Putamen (tissue), 1 donor: ENCODE measurements around the gene DHRS4L2.
A peak's percentile ranks its signal among the peaks of the same experiment; 100 is the strongest.
"Not testable (repeated sequence)": the region's sequence is repeated elsewhere in the genome, so short reads cannot be mapped to it uniquely, and the experiment has no call there.

Experiments used
- DNase-seq: peaks from one replicate; pipeline ENCODE4 v3.0.0-alpha.2; 2016; ENCODE audit warnings: low spot score

The DHRS4L2 gene

DNA sequence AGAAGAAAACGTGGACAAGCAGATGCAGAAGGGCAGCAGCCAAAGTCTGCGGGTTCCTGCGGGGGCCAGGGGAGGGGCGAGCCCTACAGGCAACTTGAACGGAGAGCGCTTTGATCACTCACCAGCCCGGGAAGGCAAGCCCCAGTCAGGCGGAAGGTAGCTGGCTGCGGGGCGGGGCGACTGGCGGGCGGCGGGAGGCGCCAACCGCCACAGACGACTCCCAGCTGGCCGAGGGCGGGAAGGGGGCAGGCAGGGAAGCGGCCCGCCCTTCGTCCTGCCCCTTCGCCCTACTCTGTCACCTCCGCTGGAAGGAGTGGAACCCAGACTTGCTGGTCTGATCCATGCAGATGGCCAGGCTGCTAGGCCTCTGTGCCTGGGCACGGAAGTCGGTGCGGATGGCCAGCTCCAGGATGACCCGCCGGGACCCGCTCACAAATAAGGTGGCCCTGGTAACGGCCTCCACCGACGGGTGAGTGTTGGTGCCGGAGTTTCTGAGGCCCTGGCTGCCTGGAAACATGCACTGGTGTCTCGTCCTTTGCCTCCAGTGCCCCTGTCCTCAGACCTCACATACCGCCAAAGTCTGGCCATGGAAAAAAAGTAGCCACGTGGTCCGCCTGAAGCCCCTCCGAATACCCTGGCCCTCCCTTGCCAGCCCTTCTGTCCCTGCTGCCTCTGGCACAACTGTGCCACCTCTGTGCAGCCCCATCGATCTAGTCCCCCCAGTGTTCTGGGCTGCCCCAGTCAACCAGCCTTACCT is at the start of gene DHRS4L2:
TSS of gene DHRS4L2 (plus strand) at position 323 of the 757 bp plus-strand sequence. CDS start at position 342, 19 bp downstream.
- peak; percentile 29 for DNase-seq

DNA sequence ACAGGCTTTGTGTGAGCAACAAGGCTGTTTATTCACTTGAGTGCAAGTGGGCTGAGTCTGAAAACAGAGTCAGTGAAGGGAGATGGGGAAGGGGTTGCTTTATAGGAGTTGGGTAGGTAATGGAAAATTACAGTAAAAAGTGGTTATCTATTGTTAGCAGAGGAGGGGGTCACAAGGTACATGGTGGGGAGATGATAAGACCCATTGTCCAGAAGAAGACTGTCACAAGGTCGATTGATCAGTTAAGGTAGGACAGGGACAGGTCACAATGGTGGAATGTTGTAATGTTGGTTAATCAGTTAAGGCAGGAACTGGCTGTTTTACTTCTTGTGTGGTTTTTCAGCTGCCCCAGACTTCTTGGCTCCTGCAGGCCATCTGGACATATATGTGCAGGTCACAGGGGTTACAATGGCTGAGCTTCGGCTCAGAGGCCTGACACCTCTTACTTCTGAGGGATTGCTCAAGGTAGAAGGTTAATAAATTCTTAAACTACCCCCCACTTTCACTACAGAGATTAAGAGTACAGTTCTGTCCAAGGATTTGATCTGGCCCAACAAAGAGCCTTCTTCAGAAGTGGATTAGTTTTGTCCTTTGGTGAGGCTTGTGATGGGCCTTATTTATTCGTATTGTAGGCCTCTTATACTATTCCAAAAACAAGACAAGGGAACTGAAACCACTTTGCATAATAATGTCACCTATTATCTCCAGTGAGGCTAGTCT is 49.0 kb upstream of the DHRS4L2 start:
- DNase-seq, result no peak

DNA sequence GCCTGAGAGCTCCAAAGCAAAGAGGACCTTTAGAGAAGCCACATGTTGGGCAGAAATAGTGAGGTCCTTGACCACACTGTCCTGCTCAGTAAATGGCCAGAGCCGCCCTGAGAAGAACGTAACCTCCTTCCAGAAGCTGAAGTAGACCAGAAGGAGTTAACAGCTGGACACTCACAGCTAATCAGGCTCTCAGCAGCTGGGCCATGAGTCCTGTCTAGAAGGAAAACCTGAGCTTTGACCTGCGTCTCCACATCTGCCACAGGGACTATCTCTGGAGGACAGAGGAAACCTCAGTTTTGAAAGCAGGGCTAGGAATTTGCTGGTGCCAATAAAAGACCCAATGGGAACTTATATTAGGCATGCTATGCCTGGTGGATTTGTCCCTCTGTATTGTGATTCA is 47.5 kb upstream of the DHRS4L2 start:
- DNase-seq, result no peak

GRCh38 chr14:23941669-23942068 is 47.1 kb upstream of the DHRS4L2 start:
- DNase-seq, result no peak

- no peak for DNase-seq
Measured at GRCh38 chr14:23942587-23942986, 46.1 kb upstream of the DHRS4L2 start.

- DNase-seq, result not testable (repeated sequence)
Measured at GRCh38 chr14:23949069-23949468, 39.7 kb upstream of the DHRS4L2 start.

GRCh38 chr14:23950411-23951135 is 38.2 kb upstream of the DHRS4L2 start:
- DNase-seq, result no peak

DNA sequence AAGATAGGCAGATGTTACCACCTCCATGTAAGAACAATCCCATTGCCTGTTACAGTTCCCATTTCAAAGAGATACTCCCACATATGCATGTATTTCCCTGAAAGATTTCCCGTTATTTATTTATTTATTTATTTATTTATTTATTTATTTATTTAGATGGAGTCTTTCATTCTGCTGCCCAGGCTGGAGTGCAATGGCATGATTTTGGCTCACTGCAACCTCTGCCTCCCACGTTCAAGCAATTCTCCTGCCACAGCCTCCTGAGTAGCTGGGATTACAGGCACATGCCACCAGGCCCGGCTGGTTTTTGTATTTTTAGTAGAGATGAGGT is 37.6 kb upstream of the DHRS4L2 start:
- not testable (repeated sequence) for DNase-seq

- DNase-seq, result peak; percentile 28
Measured at GRCh38 chr14:23951590-23952201, 37.0 kb upstream of the DHRS4L2 start.

DNA sequence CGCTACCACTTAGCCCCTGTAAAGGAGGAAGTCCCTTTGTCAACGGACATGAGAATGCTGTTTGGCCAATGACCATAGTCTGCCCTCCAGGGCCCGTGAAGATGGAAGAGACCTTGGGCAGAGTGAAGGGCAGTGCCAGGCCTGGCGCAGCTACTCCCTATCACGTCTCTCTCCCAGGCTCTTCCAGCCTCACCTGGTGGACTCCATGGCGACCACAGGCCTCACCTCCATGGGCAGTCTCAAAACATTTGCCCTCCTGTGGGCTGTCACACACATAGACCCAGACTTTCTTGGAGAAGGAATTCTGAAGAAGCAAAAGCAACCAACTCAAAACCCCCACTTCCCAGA is 35.6 kb upstream of the DHRS4L2 start:
- DNase-seq, result not testable (repeated sequence)

DNA sequence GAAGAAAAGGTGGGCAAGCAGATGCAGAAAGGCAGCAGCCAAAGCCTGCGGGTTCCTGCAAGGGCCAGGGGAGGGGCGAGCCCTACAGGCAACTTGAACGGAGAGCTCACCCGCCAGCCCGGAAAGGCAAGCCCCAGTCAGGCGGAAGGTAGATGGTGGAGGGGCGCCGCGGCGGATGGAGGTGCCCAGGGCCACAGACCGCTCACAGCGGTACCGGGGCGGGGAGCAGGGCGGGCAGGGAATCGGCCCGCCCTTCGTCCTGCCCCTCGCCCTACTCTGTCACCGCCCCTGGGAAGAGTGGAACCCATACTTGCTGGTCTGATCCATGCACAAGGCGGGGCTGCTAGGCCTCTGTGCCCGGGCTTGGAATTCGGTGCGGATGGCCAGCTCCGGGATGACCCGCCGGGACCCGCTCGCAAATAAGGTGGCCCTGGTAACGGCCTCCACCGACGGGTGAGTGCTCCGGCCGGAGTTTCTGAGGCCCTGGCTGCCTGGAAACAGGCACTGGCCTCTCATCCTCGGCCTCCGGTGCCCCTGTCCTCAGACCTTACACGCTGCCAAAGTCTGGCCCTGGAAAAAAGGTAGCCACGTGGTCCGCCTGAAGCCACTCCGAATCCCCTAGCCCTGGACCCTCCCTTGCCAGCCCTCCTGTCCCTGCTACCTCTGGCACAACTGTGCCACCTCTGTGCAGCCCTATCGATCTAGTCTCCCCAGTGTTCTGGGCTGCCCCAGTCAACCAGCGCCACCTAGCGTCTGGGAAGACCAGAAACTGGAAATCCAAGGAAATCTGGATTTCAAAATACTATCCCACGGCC is 35.1 kb upstream of the DHRS4L2 start, which contains the start of gene DHRS4:
TSS of gene DHRS4 (plus strand) at position 307 of the 815 bp plus-strand sequence. CDS start at position 326, 19 bp downstream.
- peak; percentile 83 for DNase-seq

GRCh38 chr14:23954279-23954614 is 34.5 kb upstream of the DHRS4L2 start:
- not testable (repeated sequence) for DNase-seq

DNA sequence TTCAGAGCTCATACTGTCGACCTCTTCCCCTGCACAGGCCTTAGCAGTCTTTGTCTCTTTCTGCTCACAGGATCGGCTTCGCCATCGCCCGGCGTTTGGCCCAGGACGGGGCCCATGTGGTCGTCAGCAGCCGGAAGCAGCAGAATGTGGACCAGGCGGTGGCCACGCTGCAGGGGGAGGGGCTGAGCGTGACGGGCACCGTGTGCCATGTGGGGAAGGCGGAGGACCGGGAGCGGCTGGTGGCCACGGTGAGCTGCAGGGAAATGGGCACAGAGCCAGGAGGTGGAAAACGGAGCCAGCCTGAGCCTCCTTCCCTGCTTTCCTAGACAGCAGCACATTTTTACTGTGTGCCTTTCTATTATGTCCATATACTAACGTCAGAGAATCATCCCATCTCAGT is 33.8 kb upstream of the DHRS4L2 start:
- DNase-seq, result not testable (repeated sequence)

DNA sequence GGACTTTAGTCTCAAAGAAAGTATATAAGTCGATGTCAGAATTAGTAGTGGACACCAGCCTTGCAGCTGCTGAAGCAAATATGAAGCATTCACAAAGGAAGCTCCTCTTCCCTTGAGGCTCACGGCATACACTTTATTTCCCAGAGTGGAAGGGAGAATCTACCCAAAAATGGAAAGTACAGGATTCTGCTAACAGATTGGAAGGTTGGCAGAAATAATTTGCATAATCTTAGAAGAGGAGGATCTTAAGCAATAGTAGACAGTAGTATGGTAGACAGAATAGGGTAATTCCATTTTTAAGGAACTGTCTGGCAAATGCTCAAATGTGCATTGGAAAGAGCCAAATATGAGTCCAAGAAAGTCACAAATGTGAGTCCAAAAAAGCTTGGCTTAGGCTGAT is 32.9 kb upstream of the DHRS4L2 start:
- not testable (repeated sequence) for DNase-seq

DNA sequence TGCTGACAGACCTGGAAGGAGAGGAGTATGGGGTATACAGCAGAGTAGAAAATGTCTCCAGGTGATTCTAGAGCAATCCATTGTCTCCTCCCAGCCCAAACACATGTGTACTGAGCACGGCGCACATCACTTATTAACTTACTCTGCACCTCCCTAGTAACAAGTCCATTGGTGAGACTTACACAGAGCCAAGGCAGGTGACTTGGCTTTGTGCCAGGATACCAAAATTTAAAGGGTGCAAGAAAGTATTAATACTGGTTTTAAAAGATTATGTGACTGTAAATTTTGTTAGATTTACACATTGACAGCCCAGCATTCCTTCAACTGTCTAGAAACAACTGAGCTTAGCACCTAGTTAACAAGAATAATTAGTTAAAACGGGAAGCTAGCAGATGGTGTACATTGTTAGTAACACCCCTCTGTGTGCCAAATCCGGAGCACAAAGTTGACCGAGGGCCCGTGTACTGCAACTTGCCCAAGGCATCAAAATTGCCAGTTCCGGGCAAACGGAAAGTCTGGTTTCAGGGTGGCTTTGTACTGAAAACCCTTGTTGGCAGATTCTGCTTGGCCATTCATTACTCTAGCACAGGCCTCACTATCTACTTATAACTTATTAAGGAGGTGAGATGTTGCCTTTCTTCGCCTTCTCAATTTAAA is 30.7 kb upstream of the DHRS4L2 start:
- not testable (repeated sequence) for DNase-seq

DNA sequence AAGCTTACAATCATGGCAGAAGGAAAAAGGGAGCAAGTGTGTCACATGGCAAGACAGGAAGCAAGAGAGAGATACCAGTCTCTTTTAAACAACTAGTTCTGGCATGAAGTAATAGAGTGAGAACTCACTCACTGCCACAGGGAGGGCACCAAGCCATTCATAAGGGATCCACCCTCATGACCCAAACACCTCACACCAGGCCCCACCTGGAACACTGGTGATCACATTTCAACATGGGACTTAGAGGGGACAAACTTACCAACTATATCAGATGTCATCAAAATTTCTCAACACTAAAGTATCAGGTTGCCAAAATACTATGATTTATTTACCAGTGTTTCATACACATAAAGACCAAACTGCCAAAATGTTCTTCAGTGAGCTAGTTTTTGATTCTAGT is 27.8 kb upstream of the DHRS4L2 start:
- not testable (repeated sequence) for DNase-seq

- not testable (repeated sequence) for DNase-seq
Measured at GRCh38 chr14:23961704-23962103, 27.0 kb upstream of the DHRS4L2 start.

- DNase-seq, result not testable (repeated sequence)
Measured at GRCh38 chr14:23969130-23969480, 19.6 kb upstream of the DHRS4L2 start.

- not testable (repeated sequence) for DNase-seq
Measured at GRCh38 chr14:23969481-23970282, 19.0 kb upstream of the DHRS4L2 start.

DNA sequence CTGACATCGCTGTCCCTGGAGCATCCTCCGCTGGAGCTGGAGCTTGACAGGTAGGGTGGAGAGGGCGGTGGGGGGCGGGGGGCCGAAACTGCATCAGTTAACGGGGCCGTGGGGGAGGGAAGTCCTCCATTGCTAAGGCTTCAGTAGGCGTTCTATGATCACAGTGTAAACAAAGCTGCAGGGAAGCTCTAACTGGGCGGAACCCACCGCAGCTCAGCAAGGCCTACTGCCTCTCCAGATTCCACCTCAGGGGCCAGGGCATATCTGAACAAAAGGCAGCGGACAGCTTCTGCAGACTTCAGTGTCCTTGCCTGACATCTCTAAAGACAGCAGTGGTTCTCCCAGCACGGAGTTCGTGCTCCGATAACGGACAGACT is 18.5 kb upstream of the DHRS4L2 start:
- DNase-seq, result not testable (repeated sequence)
